T-helper 17 cell (primary cell): ENCODE results near the gene RBFOX1. TPM values are rescaled to one million over a fixed set of nuclear protein-coding genes. Genes with fewer than 3 reads are reported as not detected.

Experiments used
- ATAC-seq: fragments of 150-1000 bp; cut with Tn5 transposase; 2 replicates; pipeline ENCODE4 v1.10.0; 2021; ENCODE audit warnings: mild to moderate bottlenecking, moderate library complexity
- DNase-seq, 3 donors: peaks; one replicate each; pipeline versions ENCODE4 v3.0.0 to v3.0.0-alpha.2; 2020 to 2021
- H3K9me3 ChIP-seq: one replicate; pipeline ENCODE4 v1.7.0; 2013; ENCODE audit warnings: low read length, mild to moderate bottlenecking; ENCODE audit not compliant: control insufficient read depth, poor library complexity, severe bottlenecking
- H3K27ac Mint-ChIP-seq: one replicate; pipeline ENCODE4 v1.8.0; 2022; ENCODE audit warnings: mild to moderate bottlenecking, moderate library complexity, mixed read lengths
- H3K27me3 Mint-ChIP-seq: one replicate; pipeline ENCODE4 v1.8.0; 2022; ENCODE audit warnings: mixed read lengths
- H3K36me3 Mint-ChIP-seq: one replicate; pipeline ENCODE4 v1.8.0; 2022; ENCODE audit warnings: low read depth, mixed read lengths
- H3K4me1 Mint-ChIP-seq: one replicate; pipeline ENCODE4 v1.8.0; 2022; ENCODE audit warnings: mild to moderate bottlenecking, mixed read lengths
- H3K4me3 Mint-ChIP-seq: one replicate; pipeline ENCODE4 v1.8.0; 2022; ENCODE audit warnings: mild to moderate bottlenecking, moderate library complexity, mixed read lengths
- total RNA-seq, 4 donors: library from RNA in 2 of 4; stranded (reverse) in 2 of 4; gene quantifications; one replicate each; pipeline ENCODE4 v1.2.3 and lab custom pipeline; 2022 to 2026

The RBFOX1 gene
- total RNA-seq, 2 donors from 2014 or later, result not detected

GRCh38 chr16:7561908-7562405 is 229.3 kb downstream of the RBFOX1 start:
- Mint-ChIP-seq H3K27ac (no peak overlapping the region), H3K4me3 (no peak overlapping the region), H3K36me3 (no peaks in the 10 kb centered on the region), H3K4me1 (no peaks in the 10 kb centered on the region), H3K27me3 (no peaks in the 10 kb centered on the region)
- no peak for ATAC-seq
- H3K9me3 ChIP-seq, result no peaks in the 10 kb centered on the region
- DNase-seq, result no peak

- Mint-ChIP-seq H3K27me3 (no peaks in the 10 kb centered on the region), H3K36me3 (no peaks in the 10 kb centered on the region), H3K4me1 (no peaks in the 10 kb centered on the region), H3K27ac (no peak overlapping the region), H3K4me3 (no peak overlapping the region)
- ATAC-seq (no peak), DNase-seq (no peak)
- H3K9me3 ChIP-seq, result no peaks in the 10 kb centered on the region
Observed at GRCh38 chr16:7566360-7566759, 233.7 kb downstream of the RBFOX1 start.

- DNase-seq, result no peak
- Mint-ChIP-seq H3K27me3 (no peaks in the 10 kb centered on the region), H3K4me3 (no peak overlapping the region), H3K4me1 (no peaks in the 10 kb centered on the region), H3K27ac (no peak overlapping the region), H3K36me3 (no peaks in the 10 kb centered on the region)
- no peaks in the 10 kb centered on the region for H3K9me3 ChIP-seq
- ATAC-seq, result no peak
Observed at GRCh38 chr16:7571366-7571765, 238.7 kb downstream of the RBFOX1 start.

- no peaks in the 10 kb centered on the region for H3K27me3 Mint-ChIP-seq
- ATAC-seq (no peak), DNase-seq (no peak)
- no peak overlapping the region for H3K27ac Mint-ChIP-seq
- no peak overlapping the region for H3K4me3 Mint-ChIP-seq
- H3K9me3 ChIP-seq, result no peaks in the 10 kb centered on the region
- H3K4me1 Mint-ChIP-seq, result no peaks in the 10 kb centered on the region
- no peaks in the 10 kb centered on the region for H3K36me3 Mint-ChIP-seq
Observed at GRCh38 chr16:7577588-7577987, 244.9 kb downstream of the RBFOX1 start.

GRCh38 chr16:7579454-7579853 is 246.8 kb downstream of the RBFOX1 start:
- Mint-ChIP-seq H3K4me1 (no peaks in the 10 kb centered on the region), H3K27me3 (no peaks in the 10 kb centered on the region), H3K27ac (no peak overlapping the region), H3K36me3 (no peaks in the 10 kb centered on the region), H3K4me3 (no peak overlapping the region)
- H3K9me3 ChIP-seq, result no peaks in the 10 kb centered on the region
- no peak for DNase-seq
- no peak for ATAC-seq

GRCh38 chr16:7581175-7581574 is 248.5 kb downstream of the RBFOX1 start:
- DNase-seq, result no peak
- ATAC-seq, result no peak
- no peaks in the 10 kb centered on the region for H3K9me3 ChIP-seq
- Mint-ChIP-seq H3K36me3 (peaks cover 2% of the 10 kb centered on the region), H3K27me3 (no peaks in the 10 kb centered on the region), H3K4me3 (no peak overlapping the region), H3K27ac (no peak overlapping the region), H3K4me1 (no peaks in the 10 kb centered on the region)

- no peaks in the 10 kb centered on the region for H3K9me3 ChIP-seq
- Mint-ChIP-seq H3K4me3 (no peak overlapping the region), H3K36me3 (peaks cover 2% of the 10 kb centered on the region), H3K27me3 (no peaks in the 10 kb centered on the region), H3K27ac (no peak overlapping the region), H3K4me1 (no peaks in the 10 kb centered on the region)
- DNase-seq (no peak), ATAC-seq (no peak)
Observed at GRCh38 chr16:7583396-7583795, 250.8 kb downstream of the RBFOX1 start.

- H3K9me3 ChIP-seq, result no peaks in the 10 kb centered on the region
- ATAC-seq, result no peak
- DNase-seq, result no peak
- H3K4me1 Mint-ChIP-seq, result no peaks in the 10 kb centered on the region
- H3K27ac Mint-ChIP-seq, result no peak overlapping the region
- H3K27me3 Mint-ChIP-seq, result no peaks in the 10 kb centered on the region
- H3K4me3 Mint-ChIP-seq, result no peak overlapping the region
- H3K36me3 Mint-ChIP-seq, result peaks cover 2% of the 10 kb centered on the region
Observed at GRCh38 chr16:7584561-7584960, 251.9 kb downstream of the RBFOX1 start.

GRCh38 chr16:7585705-7586104 is 253.1 kb downstream of the RBFOX1 start:
- DNase-seq (no peak), ATAC-seq (no peak)
- Mint-ChIP-seq H3K4me3 (no peak overlapping the region), H3K27me3 (no peaks in the 10 kb centered on the region), H3K4me1 (no peaks in the 10 kb centered on the region), H3K27ac (no peak overlapping the region), H3K36me3 (peaks cover 2% of the 10 kb centered on the region)
- H3K9me3 ChIP-seq, result no peaks in the 10 kb centered on the region

- Mint-ChIP-seq H3K36me3 (no peaks in the 10 kb centered on the region), H3K4me1 (no peaks in the 10 kb centered on the region), H3K4me3 (no peak overlapping the region), H3K27me3 (no peaks in the 10 kb centered on the region), H3K27ac (no peak overlapping the region)
- DNase-seq (no peak), ATAC-seq (no peak)
- no peaks in the 10 kb centered on the region for H3K9me3 ChIP-seq
Observed at GRCh38 chr16:7590934-7591333, 258.3 kb downstream of the RBFOX1 start.

- no peaks in the 10 kb centered on the region for H3K4me1 Mint-ChIP-seq
- no peak for ATAC-seq
Observed at GRCh38 chr16:7596308-7596707, 263.7 kb downstream of the RBFOX1 start.

GRCh38 chr16:7597677-7598076 is 265.0 kb downstream of the RBFOX1 start:
- DNase-seq (no peak), ATAC-seq (no peak)
- Mint-ChIP-seq H3K4me3 (no peak overlapping the region), H3K36me3 (no peaks in the 10 kb centered on the region), H3K4me1 (no peaks in the 10 kb centered on the region), H3K27ac (no peak overlapping the region), H3K27me3 (no peaks in the 10 kb centered on the region)
- H3K9me3 ChIP-seq, result no peaks in the 10 kb centered on the region

More at GRCh38 chr16:7596308-7596707, 263.7 kb downstream of the RBFOX1 start:
- no peak overlapping the region for H3K4me3 Mint-ChIP-seq
- H3K27ac Mint-ChIP-seq, result no peak overlapping the region
- no peak for DNase-seq
- no peaks in the 10 kb centered on the region for H3K36me3 Mint-ChIP-seq
- H3K27me3 Mint-ChIP-seq, result no peaks in the 10 kb centered on the region
- H3K9me3 ChIP-seq, result no peaks in the 10 kb centered on the region

GRCh38 chr16:7601100-7601499 is 268.5 kb downstream of the RBFOX1 start:
- DNase-seq (no peak), ATAC-seq (no peak)
- no peaks in the 10 kb centered on the region for H3K9me3 ChIP-seq
- Mint-ChIP-seq H3K27ac (no peak overlapping the region), H3K27me3 (no peaks in the 10 kb centered on the region), H3K36me3 (no peaks in the 10 kb centered on the region), H3K4me3 (no peak overlapping the region), H3K4me1 (no peaks in the 10 kb centered on the region)

GRCh38 chr16:7602291-7602950 is 269.8 kb downstream of the RBFOX1 start:
- DNase-seq (no peak), ATAC-seq (no peak)
- Mint-ChIP-seq H3K4me1 (no peaks in the 10 kb centered on the region), H3K36me3 (no peaks in the 10 kb centered on the region), H3K4me3 (no peak overlapping the region), H3K27ac (no peak overlapping the region), H3K27me3 (no peaks in the 10 kb centered on the region)
- no peaks in the 10 kb centered on the region for H3K9me3 ChIP-seq
